Measurements from ENCODE around the gene SLC39A2.

The SLC39A2 gene

DNA sequence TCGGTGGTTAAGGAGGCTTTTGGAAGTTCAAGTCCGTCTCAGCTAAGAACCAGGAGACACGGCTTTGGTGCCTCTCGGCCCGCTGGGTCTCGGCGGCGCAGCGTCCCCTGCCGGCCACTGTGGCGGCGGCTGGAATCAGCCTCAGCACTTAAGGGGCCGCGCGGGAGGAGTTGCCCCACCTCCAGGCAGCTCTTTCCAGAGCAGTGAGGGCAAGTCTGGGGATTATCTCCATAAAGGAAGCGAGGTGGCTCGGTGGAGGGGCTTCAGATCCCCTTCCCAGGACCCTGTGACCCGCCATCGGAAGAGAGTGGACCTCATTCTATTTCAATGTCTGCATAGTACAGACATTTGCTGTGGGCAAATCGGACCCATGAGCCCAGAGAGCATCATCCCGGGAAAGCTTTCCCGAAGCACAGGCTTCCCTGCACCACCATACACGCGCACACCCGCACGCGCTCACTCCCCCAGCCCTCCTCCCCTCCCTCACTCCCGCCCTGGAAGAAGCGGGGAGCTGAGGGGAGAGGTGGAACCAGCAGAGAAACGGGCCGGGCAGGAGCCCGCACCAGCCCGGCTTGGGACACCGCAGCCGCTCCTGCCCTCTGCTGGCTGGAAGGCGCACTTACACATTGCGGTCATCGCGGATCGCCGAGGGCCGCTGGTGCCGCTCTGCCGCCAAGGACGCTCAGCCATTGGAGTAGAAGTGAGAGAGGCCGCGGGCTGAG, 27.9 kb upstream of the SLC39A2 start:
- peaks cover 32% of the 10 kb centered on the region for H3K27me3 Mint-ChIP-seq (ENCODE audit: low read depth, poor library complexity)
- H3K4me1 Mint-ChIP-seq, result peaks cover 17% of the 10 kb centered on the region
- TF ChIP-seq, protein P1, sequence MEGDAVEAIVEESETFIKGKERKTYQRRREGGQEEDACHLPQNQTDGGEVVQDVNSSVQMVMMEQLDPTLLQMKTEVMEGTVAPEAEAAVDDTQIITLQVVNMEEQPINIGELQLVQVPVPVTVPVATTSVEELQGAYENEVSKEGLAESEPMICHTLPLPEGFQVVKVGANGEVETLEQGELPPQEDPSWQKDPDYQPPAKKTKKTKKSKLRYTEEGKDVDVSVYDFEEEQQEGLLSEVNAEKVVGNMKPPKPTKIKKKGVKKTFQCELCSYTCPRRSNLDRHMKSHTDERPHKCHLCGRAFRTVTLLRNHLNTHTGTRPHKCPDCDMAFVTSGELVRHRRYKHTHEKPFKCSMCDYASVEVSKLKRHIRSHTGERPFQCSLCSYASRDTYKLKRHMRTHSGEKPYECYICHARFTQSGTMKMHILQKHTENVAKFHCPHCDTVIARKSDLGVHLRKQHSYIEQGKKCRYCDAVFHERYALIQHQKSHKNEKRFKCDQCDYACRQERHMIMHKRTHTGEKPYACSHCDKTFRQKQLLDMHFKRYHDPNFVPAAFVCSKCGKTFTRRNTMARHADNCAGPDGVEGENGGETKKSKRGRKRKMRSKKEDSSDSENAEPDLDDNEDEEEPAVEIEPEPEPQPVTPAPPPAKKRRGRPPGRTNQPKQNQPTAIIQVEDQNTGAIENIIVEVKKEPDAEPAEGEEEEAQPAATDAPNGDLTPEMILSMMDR (IDR thresholded peaks at IDR 0.05), result peak; percentile 89
- H3K36me3 Mint-ChIP-seq (ENCODE audit: low read depth), result no peaks in the 10 kb centered on the region
- DNase-seq, result peak; percentile 89
- no peaks in the 10 kb centered on the region for H3K9me3 Mint-ChIP-seq
- H3K27ac Mint-ChIP-seq, result peak overlapping the region; percentile 21
- H3K4me3 Mint-ChIP-seq, result peak overlapping the region; percentile 96

DNA sequence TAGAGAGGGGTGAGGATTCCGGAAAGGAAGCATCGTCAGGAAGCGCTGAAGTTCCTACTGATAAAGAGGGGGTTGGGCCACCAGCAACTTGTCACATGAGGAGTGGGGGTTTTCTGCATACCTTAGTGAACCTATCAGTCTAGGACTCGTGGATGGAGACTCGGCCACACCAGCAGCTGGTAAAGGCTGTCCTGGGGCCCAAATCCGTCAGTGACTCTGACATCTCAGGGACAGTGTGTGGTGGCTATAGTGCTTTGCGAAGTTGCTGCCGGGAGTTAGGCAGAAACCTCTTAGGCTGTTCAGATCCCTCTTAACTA, 27.4 kb upstream of the SLC39A2 start:
- H3K4me1 Mint-ChIP-seq, result peaks cover 17% of the 10 kb centered on the region

DNA sequence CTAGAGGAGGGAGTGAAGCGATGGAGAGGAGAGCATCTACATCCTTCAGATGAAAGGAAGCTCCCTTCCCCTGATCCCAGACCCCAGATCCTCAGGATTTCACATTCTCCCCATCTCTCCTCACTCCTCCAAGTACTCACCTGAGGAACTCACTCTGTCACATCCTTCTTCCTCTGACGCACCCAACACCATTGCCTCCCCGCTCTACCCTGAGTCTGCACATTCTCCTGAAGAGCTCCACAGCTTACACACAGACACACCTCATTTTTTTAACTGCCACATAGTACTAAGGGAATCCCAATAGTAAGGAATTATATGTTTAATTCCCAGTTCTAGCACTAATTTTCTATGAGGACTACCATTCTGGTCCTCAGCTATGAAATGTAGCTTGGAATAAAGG, 25.6 kb upstream of the SLC39A2 start:
- TF ChIP-seq, protein P1 (IDR thresholded peaks at IDR 0.05), result no peak
- no peaks in the 10 kb centered on the region for H3K36me3 Mint-ChIP-seq (ENCODE audit: low read depth)
- DNase-seq, result no peak
- no peaks in the 10 kb centered on the region for H3K9me3 Mint-ChIP-seq
- H3K27ac Mint-ChIP-seq, result no peak overlapping the region
- H3K4me3 Mint-ChIP-seq, result no peak overlapping the region
- H3K4me1 Mint-ChIP-seq, result peaks cover 17% of the 10 kb centered on the region
- H3K27me3 Mint-ChIP-seq (ENCODE audit: low read depth, poor library complexity), result peaks cover 20% of the 10 kb centered on the region

More for the DNA sequence above, 27.4 kb upstream of the SLC39A2 start:
- H3K4me3 Mint-ChIP-seq, result peak overlapping the region; percentile 96
- H3K36me3 Mint-ChIP-seq (ENCODE audit: low read depth), result no peaks in the 10 kb centered on the region
- no peaks in the 10 kb centered on the region for H3K9me3 Mint-ChIP-seq
- H3K27ac Mint-ChIP-seq, result no peak overlapping the region
- no peak for DNase-seq
- peaks cover 32% of the 10 kb centered on the region for H3K27me3 Mint-ChIP-seq (ENCODE audit: low read depth, poor library complexity)
- TF ChIP-seq, protein P1 (IDR thresholded peaks at IDR 0.05), result no peak

DNA sequence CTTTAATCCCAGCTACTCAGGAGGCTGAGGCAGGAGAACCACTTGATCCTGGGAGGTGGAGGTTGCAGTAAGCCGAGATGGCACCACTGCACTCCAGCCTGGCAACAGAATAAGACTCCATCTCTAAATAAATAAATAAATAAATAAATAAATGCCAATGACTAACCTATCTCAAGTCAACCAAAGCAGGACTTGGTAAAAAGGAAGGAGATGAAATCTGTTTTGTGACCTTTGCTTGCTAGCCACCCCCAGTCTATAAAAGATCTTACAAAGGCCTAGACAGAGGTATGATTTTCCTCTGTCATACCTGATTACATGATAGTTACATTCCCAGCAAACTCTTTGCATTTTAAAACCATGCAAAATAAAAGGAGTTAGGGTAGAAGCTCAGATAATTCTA, 22.8 kb upstream of the SLC39A2 start:
- peaks cover 9% of the 10 kb centered on the region for H3K4me1 Mint-ChIP-seq
- no peak overlapping the region for H3K27ac Mint-ChIP-seq
- DNase-seq, result no peak
- H3K9me3 Mint-ChIP-seq, result no peaks in the 10 kb centered on the region
- H3K27me3 Mint-ChIP-seq (ENCODE audit: low read depth, poor library complexity), result peaks cover 30% of the 10 kb centered on the region
- H3K36me3 Mint-ChIP-seq (ENCODE audit: low read depth), result no peaks in the 10 kb centered on the region
- TF ChIP-seq, protein P1 (IDR thresholded peaks at IDR 0.05), result no peak
- H3K4me3 Mint-ChIP-seq, result no peak overlapping the region

DNA sequence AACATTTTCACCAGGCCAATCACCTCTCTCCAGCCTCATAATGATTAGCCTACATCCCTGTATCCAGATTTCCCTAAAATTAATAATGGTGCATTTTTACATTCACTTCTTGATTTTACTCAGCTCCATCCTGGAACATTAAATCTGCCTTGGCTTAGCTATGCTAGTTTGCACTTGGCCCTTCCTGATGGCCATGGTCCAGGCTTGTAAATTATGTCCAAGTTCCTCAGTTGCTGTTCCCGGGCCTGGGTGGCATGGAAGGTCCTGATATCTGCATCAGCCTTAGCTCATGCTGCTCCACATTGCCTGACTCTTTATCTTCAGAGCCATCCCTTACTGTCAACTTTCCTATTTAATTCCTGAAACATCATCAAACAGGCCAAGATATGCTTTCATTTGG, 20.4 kb upstream of the SLC39A2 start:
- peaks cover 22% of the 10 kb centered on the region for H3K27me3 Mint-ChIP-seq (ENCODE audit: low read depth, poor library complexity)
- H3K4me3 Mint-ChIP-seq, result no peak overlapping the region
- no peaks in the 10 kb centered on the region for H3K36me3 Mint-ChIP-seq (ENCODE audit: low read depth)
- no peaks in the 10 kb centered on the region for H3K4me1 Mint-ChIP-seq
- TF ChIP-seq, protein P1 (IDR thresholded peaks at IDR 0.05), result no peak
- no peaks in the 10 kb centered on the region for H3K9me3 Mint-ChIP-seq
- no peak overlapping the region for H3K27ac Mint-ChIP-seq
- DNase-seq, result no peak

DNA sequence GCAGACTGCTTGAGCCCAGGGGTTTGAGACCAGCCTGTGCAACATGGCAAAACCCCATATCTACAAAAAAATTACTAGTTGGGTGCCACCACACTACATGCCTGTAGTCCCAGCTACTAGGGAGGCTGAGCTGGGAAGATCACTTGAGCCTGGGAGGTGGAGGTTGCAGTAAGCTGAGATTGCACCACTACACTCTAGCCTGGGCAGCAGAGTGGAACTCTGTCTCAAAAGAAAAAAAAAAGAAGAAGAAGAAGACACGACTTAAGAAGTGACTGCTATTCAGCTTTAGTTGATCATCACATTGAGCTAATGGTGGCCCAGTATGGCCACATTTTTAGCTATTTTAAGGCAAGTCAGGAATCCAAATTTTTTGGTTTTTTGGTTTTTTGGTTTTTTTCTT, 18.2 kb upstream of the SLC39A2 start:
- DNase-seq, result no peak
- TF ChIP-seq, protein P1 (IDR thresholded peaks at IDR 0.05), result no peak
- no peaks in the 10 kb centered on the region for H3K36me3 Mint-ChIP-seq (ENCODE audit: low read depth)
- no peaks in the 10 kb centered on the region for H3K9me3 Mint-ChIP-seq
- peaks cover 35% of the 10 kb centered on the region for H3K27me3 Mint-ChIP-seq (ENCODE audit: low read depth, poor library complexity)
- no peaks in the 10 kb centered on the region for H3K4me1 Mint-ChIP-seq
- H3K27ac Mint-ChIP-seq, result no peak overlapping the region
- H3K4me3 Mint-ChIP-seq, result no peak overlapping the region

All from nephron progenitor cell (in vitro differentiated cells).